H7 (cell line): ENCODE measurements around the gene ARHGAP21. TPM values are rescaled to one million over a fixed set of nuclear protein-coding genes. Genes with fewer than 3 reads are reported as not detected.

ENCODE experiments used
- DNase-seq: peaks from one replicate; pipeline ENCODE4 v3.0.0; 2012
- H3K27me3 ChIP-seq: 2 replicates; pipeline ENCODE4 v1.6.0; 2011; ENCODE audit warnings: mild to moderate bottlenecking, low read length; ENCODE audit not compliant: control insufficient read depth, insufficient read depth
- H3K36me3 ChIP-seq: replicated peaks from 2 replicates; pipeline ENCODE4 v1.5.1; 2011; ENCODE audit warnings: low read length; ENCODE audit not compliant: control insufficient read depth, insufficient read depth
- H3K4me3 ChIP-seq: 2 replicates; pipeline ENCODE4 v1.5.1; 2011; ENCODE audit warnings: low read depth, mild to moderate bottlenecking, control low read depth, low read length, moderate library complexity; ENCODE audit not compliant: insufficient read depth
- total RNA-seq: library from RNA; depleted of rRNA; stranded (reverse); fragments of >200 nt; shearing (Covaris generic); gene quantifications from 2 replicates; pipeline ENCODE4 v1.2.3, GENCODE V29; 2014

Gene ARHGAP21
- total RNA-seq, 1 experiment from 2014 or later = 31.5 TPM

DNA sequence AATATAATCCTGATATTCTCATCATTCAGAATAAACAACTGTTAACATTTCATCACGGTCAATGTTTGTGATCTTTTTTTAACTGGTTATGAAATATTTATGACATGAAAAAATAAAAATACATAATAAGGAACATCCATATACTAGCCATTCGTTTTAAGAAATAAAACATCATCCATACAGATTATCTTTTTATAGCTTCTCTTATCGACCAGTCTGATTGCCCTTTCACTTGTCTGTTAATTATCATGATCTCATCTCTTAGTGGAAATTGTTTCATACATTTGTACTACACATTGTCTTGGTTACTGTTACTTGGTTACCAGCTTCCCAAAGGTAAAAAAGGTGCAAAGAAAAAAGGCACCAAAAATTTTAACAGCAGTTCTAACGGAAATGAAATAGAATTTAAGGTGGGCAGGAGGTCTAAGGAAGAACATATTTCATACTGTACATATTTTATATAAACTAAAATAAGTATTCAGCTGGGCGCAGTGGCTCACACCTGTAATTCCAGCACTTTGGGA, 8.4 kb downstream of the ARHGAP21 start:
- no peak overlapping the region for H3K4me3 ChIP-seq
- DNase-seq = no peak
- peaks cover 5% of the 10 kb centered on the region; the same call in 1 of the 2 replicates for H3K27me3 ChIP-seq

DNA sequence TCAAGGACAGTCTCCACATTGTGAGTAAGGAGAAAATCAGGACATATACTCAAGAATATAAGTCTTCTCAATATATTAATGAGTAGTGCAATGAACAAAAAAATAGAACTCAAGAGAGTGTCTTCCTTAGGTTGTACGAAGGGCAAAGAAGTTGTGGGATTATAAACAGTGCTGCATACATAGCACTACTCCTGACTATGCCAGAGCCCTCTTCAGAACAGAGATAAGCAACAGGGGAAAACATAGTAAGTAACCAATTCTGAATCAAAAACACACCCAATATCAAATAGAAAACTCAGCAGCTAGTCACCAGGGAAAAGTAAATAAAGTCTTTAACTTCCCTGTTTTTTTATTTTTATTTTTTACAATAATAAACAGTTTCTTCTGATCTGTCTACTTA, 10.6 kb downstream of the ARHGAP21 start:
- Histone ChIP-seq H3K27me3 (peaks cover 2% of the 10 kb centered on the region; the same call in 1 of the 2 replicates), H3K4me3 (no peak overlapping the region), H3K36me3 (no peaks in the 10 kb centered on the region)
- no peak for DNase-seq

More for the DNA sequence above, 8.4 kb downstream of the ARHGAP21 start:
- H3K36me3 ChIP-seq = no peaks in the 10 kb centered on the region

DNA sequence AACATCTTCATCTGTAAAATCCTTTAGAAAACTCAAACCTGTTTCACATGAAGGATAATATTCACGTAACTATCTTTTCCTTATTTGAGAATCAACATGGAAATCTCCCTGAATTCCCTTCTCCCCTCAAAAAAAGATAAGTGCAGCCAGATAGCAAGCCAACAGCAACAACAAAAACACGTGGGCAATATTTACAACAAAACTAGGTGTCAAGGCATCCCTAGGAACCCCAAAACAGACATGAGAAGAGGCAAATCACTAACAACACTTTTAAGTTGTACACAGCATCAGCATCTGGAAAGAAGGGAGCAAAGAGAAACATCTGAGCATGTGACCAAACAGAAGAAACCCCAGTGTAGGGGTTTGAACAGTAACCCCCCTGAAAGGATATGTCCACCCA, 12.2 kb downstream of the ARHGAP21 start:
- no peak for DNase-seq
- no peaks in the 10 kb centered on the region for H3K36me3 ChIP-seq
- H3K27me3 ChIP-seq = no peaks in the 10 kb centered on the region
- no peak overlapping the region for H3K4me3 ChIP-seq

DNA sequence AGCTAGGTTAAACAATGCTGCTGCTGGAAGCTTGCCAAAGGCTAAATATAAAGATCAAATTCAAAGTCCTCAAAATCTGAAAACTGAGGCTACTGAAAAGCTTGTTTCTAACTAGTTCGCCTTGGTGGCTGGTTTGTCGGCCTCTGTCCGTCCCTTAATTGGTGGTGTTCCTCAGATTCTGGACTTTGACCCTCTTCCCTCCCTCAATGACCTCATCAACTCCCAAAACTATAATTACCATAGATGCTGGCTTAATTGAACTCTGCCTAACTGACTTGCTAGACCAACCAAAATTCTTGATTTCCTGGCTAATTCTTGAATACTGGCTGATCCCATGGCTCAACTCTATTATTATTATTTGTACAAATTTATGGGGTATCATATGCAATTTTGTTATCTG, 15.6 kb downstream of the ARHGAP21 start:
- H3K27me3 ChIP-seq = no peaks in the 10 kb centered on the region
- no peak overlapping the region for H3K4me3 ChIP-seq
- no peak for DNase-seq
- H3K36me3 ChIP-seq = no peaks in the 10 kb centered on the region

- Histone ChIP-seq H3K27me3 (no peaks in the 10 kb centered on the region), H3K36me3 (no peaks in the 10 kb centered on the region), H3K4me3 (no peak overlapping the region)
- DNase-seq = no peak
These were observed 16.2 kb downstream of the ARHGAP21 start for GRCh38 chr10:24707445-24707844.

GRCh38 chr10:24706479-24707118, 17.1 kb downstream of the ARHGAP21 start:
- DNase-seq = no peak
- H3K36me3 ChIP-seq = no peaks in the 10 kb centered on the region
- H3K27me3 ChIP-seq = no peaks in the 10 kb centered on the region
- no peak overlapping the region for H3K4me3 ChIP-seq

GRCh38 chr10:24703700-24704099, 20.0 kb downstream of the ARHGAP21 start:
- H3K27me3 ChIP-seq = no peaks in the 10 kb centered on the region
- H3K4me3 ChIP-seq = no peak overlapping the region
- DNase-seq = no peak
- no peaks in the 10 kb centered on the region for H3K36me3 ChIP-seq

GRCh38 chr10:24701447-24701846, 22.2 kb downstream of the ARHGAP21 start:
- no peaks in the 10 kb centered on the region for H3K36me3 ChIP-seq
- no peak overlapping the region for H3K4me3 ChIP-seq
- no peaks in the 10 kb centered on the region for H3K27me3 ChIP-seq
- DNase-seq = no peak

- DNase-seq = no peak
- Histone ChIP-seq H3K4me3 (no peak overlapping the region), H3K27me3 (no peaks in the 10 kb centered on the region), H3K36me3 (no peaks in the 10 kb centered on the region)
These were observed 22.7 kb downstream of the ARHGAP21 start for GRCh38 chr10:24700948-24701347.

DNA sequence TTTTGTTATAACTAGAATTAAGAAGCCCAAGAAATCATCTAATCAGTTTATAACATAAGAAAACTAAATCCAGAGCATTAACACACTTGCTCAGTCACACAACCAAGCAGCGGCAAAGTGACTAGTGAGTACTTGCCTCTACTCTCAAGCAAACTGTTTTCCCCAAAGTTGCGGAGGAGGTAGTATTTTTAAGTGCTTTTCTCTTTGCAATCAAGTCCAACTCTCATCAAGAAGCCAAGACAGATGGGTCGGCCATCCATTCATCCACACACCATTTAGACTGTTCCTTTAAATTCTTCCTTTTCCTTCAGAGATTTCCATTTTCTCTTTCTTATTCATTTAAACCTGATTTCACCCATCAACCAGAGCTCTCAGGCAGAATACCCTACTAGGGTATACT, 25.4 kb downstream of the ARHGAP21 start:
- DNase-seq = no peak
- H3K36me3 ChIP-seq = no peaks in the 10 kb centered on the region

DNA sequence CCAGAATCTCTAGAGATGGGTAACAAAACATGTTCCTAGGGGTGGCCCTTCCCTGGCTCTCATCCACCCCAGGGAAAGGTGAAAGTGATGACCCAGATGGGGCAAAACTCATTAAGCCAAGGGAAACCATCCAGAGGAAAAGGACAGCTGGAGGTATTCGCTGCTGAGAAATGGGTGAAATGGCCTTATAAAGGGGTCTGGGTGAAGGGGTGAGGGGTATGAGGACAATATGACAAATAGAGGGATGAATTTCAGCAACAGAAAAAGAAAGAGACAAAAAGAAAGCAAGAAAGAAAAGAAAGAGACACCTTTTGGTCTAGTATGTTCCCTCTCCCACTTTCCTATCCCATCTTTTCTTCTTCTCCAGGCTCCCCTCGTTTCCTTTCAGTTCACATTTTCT, 26.6 kb downstream of the ARHGAP21 start:
- H3K36me3 ChIP-seq = no peaks in the 10 kb centered on the region
- H3K4me3 ChIP-seq = no peak overlapping the region
- H3K27me3 ChIP-seq = no peaks in the 10 kb centered on the region
- no peak for DNase-seq

More for the DNA sequence above, 25.4 kb downstream of the ARHGAP21 start:
- no peak overlapping the region for H3K4me3 ChIP-seq
- H3K27me3 ChIP-seq = no peaks in the 10 kb centered on the region

DNA sequence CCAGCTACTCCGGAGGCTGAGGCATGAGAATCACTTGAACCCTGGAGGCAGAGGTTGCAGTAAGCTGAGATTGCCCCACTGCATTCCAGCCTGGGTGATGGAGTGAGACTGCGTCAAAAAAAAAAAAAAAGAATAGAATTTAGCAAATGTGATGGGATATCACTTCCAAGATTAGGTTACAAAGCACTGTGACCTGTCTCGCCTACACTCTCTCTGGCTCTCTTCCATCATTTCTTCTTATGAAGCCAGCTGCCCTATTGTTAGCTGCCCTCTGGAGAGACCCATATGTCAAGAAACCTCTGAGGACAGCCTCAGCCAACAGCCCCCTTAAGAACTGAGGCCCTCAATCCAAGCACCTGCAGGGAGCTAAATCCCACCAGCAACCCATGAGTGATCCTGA, 28.2 kb downstream of the ARHGAP21 start:
- H3K36me3 ChIP-seq = no peaks in the 10 kb centered on the region
- H3K4me3 ChIP-seq = no peak overlapping the region
- H3K27me3 ChIP-seq = no peaks in the 10 kb centered on the region
- no peak for DNase-seq

DNA sequence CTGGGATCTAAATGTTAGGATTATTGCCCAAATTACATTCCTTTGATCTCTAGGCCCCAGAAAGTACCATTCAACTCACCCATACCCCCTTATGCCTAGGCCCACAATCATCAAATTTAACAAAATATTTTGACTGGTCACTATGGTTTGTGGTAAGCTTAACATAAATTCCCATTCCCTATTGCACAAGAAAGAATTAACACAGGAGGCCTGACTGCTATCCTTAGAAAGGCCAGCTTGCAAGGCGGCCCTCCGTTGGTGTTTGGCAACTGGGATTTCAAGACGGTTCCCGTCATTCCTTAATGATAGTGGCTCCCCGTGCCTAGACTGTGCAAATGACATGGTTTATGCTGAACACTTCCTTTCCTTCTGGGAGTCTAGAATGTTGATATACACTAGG, 29.6 kb downstream of the ARHGAP21 start:
- Histone ChIP-seq H3K4me3 (no peak overlapping the region), H3K27me3 (no peaks in the 10 kb centered on the region), H3K36me3 (no peaks in the 10 kb centered on the region)
- DNase-seq = no peak

DNA sequence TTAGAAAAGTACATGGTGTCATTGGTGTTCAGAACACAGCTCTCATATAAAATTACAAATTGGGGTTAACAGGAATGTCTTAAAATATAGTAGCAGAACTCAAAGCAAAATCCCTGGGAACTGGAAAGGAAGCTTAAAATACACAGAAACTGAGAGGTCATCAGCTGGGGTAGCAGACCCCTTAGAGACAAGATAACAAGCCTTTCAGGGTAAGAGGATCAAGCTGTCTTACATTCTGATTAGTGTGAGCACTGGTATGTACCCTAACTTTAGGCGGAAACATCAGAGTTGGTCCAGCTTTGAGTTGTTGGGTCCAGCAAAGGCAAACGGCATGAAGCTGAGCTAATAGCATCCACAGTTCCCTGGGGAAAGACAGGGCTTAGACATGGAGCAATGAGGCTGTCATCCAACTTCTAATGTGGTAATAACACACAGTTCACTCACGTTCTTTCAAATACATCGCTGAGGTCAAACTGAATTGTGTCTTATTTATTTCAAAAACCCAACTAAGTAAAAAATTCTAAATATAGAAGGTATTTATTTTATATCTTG, 32.6 kb downstream of the ARHGAP21 start:
- Histone ChIP-seq H3K4me3 (no peak overlapping the region), H3K27me3 (no peaks in the 10 kb centered on the region), H3K36me3 (no peaks in the 10 kb centered on the region)
- no peak for DNase-seq

- Histone ChIP-seq H3K36me3 (no peaks in the 10 kb centered on the region), H3K27me3 (no peaks in the 10 kb centered on the region), H3K4me3 (no peak overlapping the region)
- no peak for DNase-seq
These were observed 37.6 kb downstream of the ARHGAP21 start for GRCh38 chr10:24685958-24686540.
